GM08714 (cell line): ENCODE measurements around the gene CACNA2D3.

Source experiments
- H3K4me3 ChIP-seq: fragments of 200-500 bp; sonication (Bioruptor generic); 2 replicates; pipeline ENCODE4 v1.5.1; 2014; ENCODE audit warnings: mild to moderate bottlenecking, low read length, inconsistent platforms
- ZNF274 ChIP-seq: IDR thresholded peaks from 2 replicates; pipeline ENCODE4 v1.6.1; 2012; ENCODE audit warnings: mild to moderate bottlenecking, low read depth, low read length

CACNA2D3 gene

DNA sequence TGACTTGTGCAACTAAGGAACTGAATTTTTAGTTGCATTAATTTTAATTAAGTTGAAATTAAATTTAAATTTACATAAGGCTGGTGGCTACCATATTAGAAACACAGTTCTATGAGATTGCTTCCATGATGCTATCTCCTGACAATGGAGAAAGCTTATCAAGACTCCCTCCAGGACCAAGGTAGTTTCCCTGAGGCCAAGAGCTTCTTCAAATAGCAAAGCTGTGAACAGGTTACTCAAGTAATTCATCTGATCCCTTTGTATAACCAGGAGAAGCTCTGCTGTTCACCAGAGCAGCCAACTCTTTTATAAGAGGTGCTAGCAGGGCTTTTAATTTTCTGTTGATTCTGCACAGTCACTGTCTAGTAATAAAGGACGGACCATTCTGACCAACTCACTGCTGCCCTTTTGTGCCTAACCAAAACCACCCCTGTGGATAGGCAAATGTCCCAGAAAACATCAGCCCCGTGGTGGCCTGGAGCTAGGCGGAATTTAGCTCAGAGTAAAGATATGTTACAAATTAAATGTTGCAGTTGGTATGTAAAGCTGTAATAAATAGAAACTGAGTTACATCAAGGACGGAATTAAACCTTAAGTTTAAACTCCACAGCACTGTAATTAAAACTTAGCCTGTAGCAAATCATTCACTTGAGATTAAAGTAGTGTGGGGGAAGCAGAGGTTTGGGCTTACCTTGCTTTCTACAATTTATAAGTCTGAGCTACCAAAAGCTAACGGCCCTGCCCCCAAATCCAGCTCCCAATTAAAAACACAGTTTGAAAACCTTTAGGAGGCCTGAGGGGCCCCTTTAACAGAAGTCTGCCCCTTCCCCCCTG, 861.1 kb downstream of the CACNA2D3 start:
- TF ChIP-seq ZNF274: no peak

DNA sequence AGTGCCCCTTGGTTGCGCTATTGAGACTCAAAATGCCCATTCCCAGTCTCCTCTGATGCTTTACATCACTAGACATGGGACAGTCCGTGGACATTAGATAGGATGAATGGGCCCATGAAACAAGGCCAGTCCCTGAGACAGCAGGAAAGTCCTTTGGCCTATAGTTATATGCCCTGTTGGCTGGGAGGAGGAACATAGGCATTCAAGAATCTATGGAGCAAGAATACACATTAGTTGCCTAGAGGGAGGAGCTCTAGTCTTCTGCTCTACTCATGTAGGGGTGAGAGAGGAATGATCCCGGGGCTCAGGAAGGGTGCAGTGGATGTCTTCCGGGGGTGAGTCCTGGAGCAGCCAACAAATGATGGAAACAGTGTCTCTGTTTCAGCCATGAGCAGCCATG, 863.5 kb downstream of the CACNA2D3 start:
- TF ChIP-seq ZNF274: no peak

More for the DNA sequence above, 861.1 kb downstream of the CACNA2D3 start:
- H3K4me3 ChIP-seq: no peak overlapping the region

DNA sequence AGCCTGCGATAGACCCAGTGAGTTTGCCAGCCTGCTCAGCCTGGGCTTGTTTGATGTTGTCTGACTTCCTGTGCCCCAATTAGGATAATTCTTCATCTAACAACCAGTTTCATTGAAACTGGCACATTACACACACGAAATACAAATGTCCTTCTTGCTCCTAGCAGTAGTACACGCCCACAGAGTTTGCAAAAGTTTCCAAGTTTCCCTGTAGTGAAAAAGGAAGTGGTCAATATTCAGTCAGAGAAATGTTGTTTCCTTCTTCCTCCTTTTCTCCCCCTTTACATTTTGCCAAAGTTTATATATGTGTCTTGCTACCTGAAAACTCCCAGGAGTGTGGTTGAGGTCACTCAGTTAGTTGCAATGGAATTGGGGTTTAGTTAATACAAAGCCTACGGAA, 863.9 kb downstream of the CACNA2D3 start:
- TF ChIP-seq ZNF274: no peak
- no peak overlapping the region for H3K4me3 ChIP-seq

More for the DNA sequence above, 863.5 kb downstream of the CACNA2D3 start:
- H3K4me3 ChIP-seq: no peak overlapping the region

DNA sequence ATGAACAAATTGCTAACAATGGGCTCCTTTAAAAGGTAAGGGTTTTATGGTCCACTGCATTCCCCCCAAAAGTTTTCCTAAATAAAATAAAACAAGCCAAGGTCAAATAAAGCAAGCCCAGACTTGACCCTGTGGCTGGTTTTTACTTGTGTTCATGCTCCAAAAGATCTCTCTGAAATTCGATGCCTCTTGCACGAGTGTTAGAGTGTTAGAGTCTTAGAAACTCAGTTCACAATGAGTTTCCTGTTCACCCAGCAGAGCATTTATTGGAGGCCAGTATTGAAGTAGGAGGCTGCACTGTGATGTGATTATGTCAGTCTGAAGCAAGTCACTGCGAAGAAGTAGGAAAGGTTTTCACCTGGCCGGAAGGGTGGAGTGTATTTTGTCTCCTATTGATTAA, 865.4 kb downstream of the CACNA2D3 start:
- H3K4me3 ChIP-seq: no peak overlapping the region
- no peak for TF ChIP-seq ZNF274

DNA sequence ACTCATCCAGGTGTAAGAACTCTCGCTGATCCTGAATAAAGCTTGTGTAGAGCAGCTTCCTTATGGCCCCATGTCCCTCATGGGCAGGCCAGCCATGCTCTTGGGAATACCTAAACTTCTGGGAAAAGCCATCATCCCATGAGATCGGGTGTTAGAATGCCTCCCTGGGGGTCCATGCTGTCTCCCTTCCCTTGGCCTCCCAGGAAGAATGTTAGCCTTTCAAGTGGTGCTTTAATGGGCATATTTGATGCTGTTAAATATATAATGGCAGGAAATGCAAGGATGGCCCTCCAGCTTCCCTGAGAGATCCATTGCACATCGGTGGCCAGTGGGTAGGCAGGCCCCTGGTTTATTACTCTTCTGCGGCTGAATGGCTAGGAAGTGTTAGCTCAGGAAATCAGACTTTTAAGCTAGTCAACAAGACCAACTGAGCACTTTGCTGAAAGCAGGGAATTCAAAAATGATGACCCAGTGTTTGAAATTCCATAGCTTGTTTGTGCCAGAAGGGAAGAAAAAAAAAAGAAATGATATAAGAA, 866.0 kb downstream of the CACNA2D3 start:
- H3K4me3 ChIP-seq: no peak overlapping the region
- TF ChIP-seq ZNF274: no peak

DNA sequence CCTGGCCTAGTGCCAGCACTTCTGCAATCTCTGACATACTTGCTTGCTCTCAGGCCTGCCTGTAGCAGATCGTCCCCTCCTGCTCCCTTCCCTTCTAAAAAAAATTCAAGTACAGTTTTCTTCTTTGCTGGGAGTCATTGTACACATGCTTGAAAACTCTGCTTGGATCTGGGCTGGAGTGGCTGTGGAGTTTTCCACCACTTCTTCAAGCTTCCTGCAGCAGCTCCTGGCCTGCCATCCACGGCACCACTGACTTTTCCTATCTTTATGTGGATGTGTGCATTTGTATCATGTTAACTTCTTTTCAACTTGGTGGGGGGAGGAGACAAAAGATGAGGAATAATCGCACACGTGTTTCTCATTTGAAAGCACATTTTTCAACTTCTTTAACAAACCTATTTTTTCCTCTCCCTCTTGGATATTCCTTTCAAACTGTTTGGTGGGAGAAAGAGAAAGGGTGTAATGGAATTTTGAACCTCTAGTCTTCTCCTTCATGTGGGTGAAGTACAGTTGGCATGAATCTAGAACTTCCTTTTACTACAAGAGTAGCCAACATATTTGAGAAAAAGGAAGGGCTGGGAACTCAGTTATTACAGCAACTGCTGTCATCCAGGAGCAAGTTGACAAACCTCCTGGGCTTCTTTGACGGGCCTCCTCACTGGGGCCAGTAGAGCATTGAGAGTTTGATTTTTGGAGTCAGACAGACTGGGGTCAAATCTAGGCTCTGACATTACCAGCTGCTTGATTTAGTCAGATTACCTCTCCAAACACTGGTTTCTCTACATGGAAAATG, 866.7 kb downstream of the CACNA2D3 start:
- no peak overlapping the region for H3K4me3 ChIP-seq
- TF ChIP-seq ZNF274: no peak

DNA sequence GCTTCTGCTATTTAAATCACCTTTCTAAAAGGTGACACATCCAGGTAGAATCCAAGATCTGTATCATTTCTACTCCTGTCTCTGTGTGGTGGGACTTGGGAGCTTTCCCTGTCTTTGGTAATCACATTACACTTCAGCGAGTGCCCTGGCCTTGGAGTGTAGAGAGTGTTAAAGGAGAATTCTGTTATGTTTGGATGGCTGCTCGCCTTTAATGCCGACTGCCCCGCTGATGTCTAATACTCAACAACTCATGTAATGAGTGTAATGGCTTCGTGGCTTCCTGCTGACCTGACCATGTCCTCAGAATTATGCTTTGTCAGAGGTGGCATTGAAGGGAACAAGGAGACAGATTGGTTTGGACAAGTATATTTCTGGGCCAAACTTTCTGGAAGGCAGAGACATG, 871.8 kb downstream of the CACNA2D3 start:
- no peak for TF ChIP-seq ZNF274
- no peak overlapping the region for H3K4me3 ChIP-seq

DNA sequence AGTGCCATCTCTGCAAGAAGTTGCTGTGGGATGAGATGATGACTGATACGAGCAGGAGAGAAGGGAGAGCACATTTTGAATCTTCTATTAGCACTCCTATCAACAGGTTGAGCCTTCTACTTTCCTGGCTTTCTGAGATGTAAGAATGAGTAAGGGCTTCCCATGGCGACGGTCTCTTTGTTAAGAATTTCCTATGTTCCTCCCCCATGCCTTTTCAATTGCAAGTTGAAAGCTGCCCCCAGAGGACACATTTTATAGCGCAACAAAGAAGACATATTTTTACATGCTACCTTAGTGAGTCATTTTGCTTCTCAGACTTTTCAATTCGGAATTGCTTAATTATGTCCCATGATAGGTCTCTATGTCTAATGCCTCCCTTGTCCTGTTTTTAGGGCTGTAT, 876.8 kb downstream of the CACNA2D3 start:
- no peak overlapping the region for H3K4me3 ChIP-seq
- no peak for TF ChIP-seq ZNF274

DNA sequence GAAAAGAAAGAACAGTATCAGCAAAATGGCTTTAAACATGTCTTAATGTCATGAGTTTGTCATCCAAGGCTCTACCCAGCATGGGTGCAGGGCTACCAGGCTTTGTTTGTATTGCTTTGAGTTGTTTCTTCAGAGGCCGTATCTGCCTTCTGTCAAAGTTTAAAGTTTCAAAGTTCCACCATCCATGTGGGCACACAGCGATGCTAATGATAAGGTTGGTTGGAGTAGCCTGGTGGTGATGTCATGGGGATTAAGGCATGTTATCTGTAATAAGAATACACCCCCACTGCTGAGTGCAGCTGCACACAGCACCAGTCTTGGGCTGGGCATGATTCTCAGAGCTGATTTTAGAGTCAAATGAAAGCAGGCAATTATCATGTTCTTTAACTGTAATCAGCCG, 877.5 kb downstream of the CACNA2D3 start:
- H3K4me3 ChIP-seq: no peak overlapping the region
- TF ChIP-seq ZNF274: no peak

DNA sequence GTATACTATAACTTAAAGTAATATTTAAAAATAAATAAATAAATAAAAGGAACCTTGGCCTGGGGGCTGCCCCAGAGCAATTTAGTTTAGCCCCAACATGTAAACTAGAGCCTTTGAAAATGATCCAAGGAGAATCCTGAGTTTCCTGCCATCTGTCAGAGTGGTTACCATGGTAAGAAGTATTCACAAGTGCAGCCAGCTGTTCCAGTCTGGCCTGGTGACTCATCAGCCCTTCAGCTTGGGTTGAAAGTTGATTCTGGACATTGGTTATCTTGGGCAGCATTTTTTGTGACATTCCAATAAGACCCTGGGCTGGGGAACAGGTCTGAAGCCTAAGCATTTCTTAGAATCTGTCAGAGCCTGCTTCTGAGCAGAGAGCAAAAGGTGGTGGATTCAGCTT, 878.2 kb downstream of the CACNA2D3 start:
- no peak for TF ChIP-seq ZNF274

DNA sequence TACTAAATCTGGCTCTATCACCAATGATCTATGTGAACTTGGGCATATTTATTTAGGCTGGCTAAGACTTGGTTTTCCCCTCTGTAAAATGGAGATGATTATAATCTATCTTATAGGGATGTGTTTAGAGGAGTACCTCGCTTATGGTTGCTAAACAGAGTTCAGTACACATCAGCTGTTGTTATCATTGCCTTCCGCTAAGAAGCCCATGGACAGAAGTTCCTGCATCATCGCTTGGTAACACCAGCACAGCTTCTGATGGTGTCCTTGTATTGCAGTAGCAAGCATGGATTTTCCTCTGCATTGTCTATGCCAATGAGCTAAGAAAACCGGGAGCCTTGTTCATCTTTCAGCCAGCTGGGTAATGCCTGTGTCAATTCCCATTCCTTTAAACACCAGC, 878.6 kb downstream of the CACNA2D3 start:
- H3K4me3 ChIP-seq: no peak overlapping the region
- TF ChIP-seq ZNF274: no peak

More for the DNA sequence above, 878.2 kb downstream of the CACNA2D3 start:
- H3K4me3 ChIP-seq: no peak overlapping the region

DNA sequence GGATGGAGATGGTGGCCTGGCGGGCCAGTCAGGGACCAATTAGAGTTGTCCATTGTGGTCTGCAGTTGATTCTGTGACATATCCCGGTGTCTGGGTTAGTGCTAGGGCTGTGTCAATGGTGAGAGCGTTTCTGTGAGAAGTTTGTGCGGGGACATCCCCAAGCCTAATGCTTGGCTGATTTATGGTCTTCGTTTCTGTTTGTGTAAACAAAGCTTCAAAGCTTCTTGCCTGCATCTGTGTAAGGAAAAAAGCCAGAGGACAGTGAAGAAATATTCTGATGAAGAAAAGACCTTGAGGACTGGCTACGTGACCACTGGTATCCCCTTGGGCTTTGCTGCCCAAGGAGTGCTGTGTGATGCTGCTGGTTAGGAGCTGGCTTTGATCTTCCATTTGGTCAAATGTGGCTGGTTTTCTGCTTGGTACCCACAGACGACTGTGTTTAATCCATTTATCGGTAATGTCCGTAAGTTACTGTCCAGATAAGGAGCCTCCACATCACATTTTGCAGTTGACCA, 880.1 kb downstream of the CACNA2D3 start:
- H3K4me3 ChIP-seq: no peak overlapping the region
- no peak for TF ChIP-seq ZNF274

DNA sequence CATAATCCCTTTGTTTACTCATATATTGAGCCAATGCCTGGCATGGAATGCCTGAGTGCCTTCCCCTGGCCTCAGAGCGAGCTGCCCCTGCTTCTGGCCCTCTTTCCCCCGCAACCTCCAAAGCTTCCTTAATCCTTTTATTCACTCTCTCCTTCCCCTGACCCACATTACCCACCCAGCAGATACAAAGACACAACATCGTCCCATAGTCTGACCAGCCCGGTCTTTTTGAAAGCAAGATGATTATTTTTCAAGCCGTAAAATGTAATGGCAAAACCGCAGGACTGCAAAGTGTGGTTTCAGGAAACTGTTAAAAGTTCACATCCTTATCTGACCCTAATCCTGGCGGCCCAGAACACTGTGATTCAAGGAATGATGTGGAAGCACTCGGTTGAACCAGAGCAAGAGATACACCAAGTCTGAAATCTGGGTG, 883.9 kb downstream of the CACNA2D3 start:
- no peak overlapping the region for H3K4me3 ChIP-seq
- TF ChIP-seq ZNF274: no peak

DNA sequence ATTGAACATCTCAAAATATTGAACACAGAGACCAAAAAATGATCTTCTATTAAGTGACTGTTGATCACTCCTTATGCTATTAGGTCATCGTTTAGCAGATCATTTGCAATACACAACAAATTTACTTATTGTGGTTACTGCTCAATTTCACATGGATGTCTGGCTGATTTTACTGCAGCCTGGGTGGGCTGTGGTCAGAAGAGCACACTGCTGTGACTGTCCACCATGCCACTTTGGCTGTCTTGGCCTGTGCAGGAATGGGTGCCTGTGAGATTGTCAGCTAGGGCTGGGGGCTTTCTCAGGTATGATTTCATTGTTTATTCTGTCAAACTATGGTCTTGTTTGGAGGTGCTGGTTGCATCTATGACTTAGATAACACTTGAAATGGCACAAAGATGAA, 885.6 kb downstream of the CACNA2D3 start:
- no peak for TF ChIP-seq ZNF274
- H3K4me3 ChIP-seq: no peak overlapping the region
